GM18517 (cell line): ENCODE measurements around the gene RAD52.
A peak's percentile ranks its signal among the peaks of the same experiment; 100 is the strongest.

Source experiments
- ATAC-seq: cut with Tn5 transposase; IDR thresholded peaks from one replicate; pipeline ENCODE4 v1.9.1; 2021; ENCODE audit warnings: mild to moderate bottlenecking, moderate library complexity; ENCODE audit not compliant: unreplicated experiment

Gene RAD52

GRCh38 chr12:949453-950191 is at the start of gene RAD52:
TSS of gene RAD52 (minus strand) at chr12:949694. CDS start at chr12:933058, 16,636 bp downstream.
- peak; percentile 87 for ATAC-seq

GRCh38 chr12:998020-998874 is 48.8 kb upstream of the RAD52 start:
- peak; percentile 85 for ATAC-seq

DNA sequence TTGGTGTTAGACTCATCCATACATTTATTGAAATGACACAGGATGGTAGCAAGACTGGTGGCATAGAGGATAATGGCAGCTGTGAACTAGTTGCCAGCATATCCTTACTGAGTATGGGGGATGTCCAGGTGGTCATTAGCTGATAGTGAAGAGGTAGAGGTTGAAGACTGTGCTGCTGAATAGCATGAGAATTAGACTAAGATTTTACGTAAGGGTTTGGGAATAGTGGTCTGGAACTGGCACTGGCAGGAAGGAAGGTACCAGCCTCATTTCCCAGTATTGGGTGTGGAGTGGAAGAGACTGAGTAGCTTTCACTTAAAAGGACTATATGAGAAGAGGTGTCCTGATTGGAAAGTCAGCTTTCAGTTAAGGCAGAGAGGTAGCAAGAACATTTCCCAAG is 48.0 kb upstream of the RAD52 start:
- no peak for ATAC-seq

- ATAC-seq, result no peak
Measured at GRCh38 chr12:996881-997280, 47.4 kb upstream of the RAD52 start.

- ATAC-seq, result no peak
Measured at GRCh38 chr12:992647-993046, 43.2 kb upstream of the RAD52 start.

GRCh38 chr12:991350-992333 is 42.1 kb upstream of the RAD52 start:
- no peak for ATAC-seq

GRCh38 chr12:990661-991349 is 41.3 kb upstream of the RAD52 start, which contains the start of gene ERC1:
TSS of gene ERC1 (plus strand) at chr12:991223. CDS start at chr12:1027904, 36,681 bp downstream.
- peak; percentile 77 for ATAC-seq

- no peak for ATAC-seq
Measured at GRCh38 chr12:989751-990660, 40.5 kb upstream of the RAD52 start.

- no peak for ATAC-seq
Measured at GRCh38 chr12:989051-989450, 39.6 kb upstream of the RAD52 start.

DNA sequence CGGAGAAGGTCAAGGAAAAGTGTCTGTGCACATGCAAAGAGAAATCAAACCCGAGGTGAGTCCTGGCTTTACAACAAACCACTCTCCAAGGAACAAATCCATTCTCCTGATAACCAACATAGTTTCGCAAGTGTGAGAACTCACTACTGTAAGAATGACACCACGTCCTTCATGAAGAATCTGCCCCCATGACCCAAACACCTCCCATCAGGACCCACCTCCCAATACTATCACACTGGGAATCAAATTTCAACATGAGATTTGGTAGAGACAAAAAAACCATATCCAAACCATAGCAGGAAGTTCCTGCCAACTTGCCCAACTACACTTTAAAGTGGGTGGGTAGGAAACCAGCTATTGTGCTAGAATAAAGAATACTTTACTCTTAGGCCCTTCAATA is 39.2 kb upstream of the RAD52 start:
- no peak for ATAC-seq

GRCh38 chr12:981961-982360 is 32.5 kb upstream of the RAD52 start:
- no peak for ATAC-seq

- ATAC-seq, result no peak
Measured at GRCh38 chr12:981176-981828, 31.8 kb upstream of the RAD52 start.

- ATAC-seq, result no peak
Measured at GRCh38 chr12:979349-979748, 29.9 kb upstream of the RAD52 start.

DNA sequence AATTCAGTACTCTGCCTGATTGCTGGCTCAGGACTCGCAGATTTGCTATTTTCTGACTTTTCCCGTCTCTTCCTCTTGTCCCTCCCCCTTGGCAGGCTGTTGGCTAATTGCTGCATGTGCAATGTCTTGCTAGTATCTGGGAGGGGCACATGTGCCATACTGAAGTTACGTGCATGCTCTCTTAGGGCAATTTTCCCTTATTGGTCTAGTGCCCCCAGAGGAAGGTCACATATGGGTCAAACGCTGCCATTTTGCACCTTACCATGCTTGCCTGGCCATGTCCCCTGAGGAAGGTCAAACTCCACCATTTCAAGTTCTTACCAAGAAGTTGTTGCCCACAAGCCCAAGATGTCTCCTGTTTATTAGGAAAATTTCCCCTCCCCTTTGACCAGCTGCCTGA is 27.7 kb upstream of the RAD52 start:
- ATAC-seq, result no peak

GRCh38 chr12:976644-977043 is 27.1 kb upstream of the RAD52 start:
- ATAC-seq, result no peak

DNA sequence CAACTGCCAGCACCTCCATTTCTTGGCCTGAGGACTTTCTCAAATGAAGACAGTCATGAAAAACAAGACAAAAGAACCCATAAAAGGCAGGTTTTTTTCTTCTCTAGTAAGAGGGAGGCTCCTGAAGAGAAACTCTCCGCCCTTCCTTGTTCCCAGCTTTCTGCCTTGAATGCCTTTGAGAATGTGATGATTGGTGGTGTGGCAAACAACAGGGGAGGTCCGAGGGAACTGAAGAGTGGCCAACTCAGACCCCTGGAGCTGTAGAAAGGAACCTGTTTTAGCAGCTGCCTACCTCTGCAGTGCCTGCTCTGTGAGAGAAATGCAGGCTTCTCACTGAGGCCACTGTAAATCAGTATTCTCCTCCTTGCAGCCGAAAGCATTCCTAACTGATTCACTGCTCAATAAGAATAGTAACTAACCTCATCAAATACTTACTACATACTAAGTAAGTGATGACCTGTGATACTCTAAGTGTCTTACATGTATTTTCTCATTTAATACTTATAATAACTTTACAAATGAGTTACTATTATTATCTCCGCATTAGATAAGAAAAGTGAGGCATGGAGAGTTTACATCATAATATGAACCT is 24.9 kb upstream of the RAD52 start:
- ATAC-seq, result no peak

GRCh38 chr12:971991-972390 is 22.5 kb upstream of the RAD52 start:
- no peak for ATAC-seq

DNA sequence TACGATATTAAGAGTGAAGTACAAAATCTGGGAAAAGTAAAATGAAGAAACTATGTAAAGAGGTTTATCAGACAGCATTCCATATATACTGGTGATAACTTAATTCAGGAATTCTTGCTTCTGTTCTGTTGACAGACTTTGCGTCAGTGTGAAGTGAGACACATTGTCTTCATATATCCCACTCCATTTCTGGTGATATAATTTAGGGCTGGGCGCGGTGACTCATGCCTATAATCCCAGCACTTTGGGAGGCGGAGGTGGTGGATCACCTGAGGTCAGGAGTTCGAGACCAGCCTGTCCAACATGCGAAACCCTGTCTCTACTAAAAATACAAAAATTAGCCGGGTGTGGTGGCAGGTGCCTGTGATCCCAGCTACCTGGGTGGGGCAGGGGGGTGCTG is 20.3 kb upstream of the RAD52 start:
- ATAC-seq, result no peak
